H1 (cell line): ENCODE data around the gene MAPKAPK2. TPM values are rescaled to one million over a fixed set of nuclear protein-coding genes. Genes with fewer than 3 reads are reported as not detected.

Experiments used
- CTCF ChIA-PET: fragments of 300-600 bp; sonication (Branson Sonifier 250); formaldehyde crosslinking; loops from one replicate; lab custom pipeline; 2021; ENCODE audit not compliant: partially characterized antibody; lab: Charles Lee
- POLR2A ChIA-PET: fragments of 300-600 bp; sonication (Branson Sonifier 250); formaldehyde crosslinking; loops from one replicate; lab custom pipeline; 2021; ENCODE audit warnings: inconsistent platforms; ENCODE audit not compliant: partially characterized antibody; lab: Charles Lee
- DNase-seq, 2 experiments: peaks; one replicate each; pipeline versions ENCODE4 v3.0.0 to v3.0.0-alpha.2; 2010 to 2022; ENCODE audit warnings: low spot score in 2 of 2, low read depth in 1 of 2, mixed read lengths in 1 of 2
- FAIRE-seq: peaks from 2 replicates; lab custom pipeline; 2011; peaks lifted over from hg19 to GRCh38; lab: Jason Lieb, UNC
- H2AFZ ChIP-seq: 2 replicates; pipeline ENCODE4 v1.8.1; 2012; ENCODE audit warnings: low read length, inconsistent platforms
- H2AK5ac ChIP-seq: 2 replicates; pipeline ENCODE4 v1.6.1; 2013; ENCODE audit warnings: low read depth, low read length
- H2BK120ac ChIP-seq: replicated peaks from 2 replicates; pipeline ENCODE3; 2013; ENCODE audit warnings: low read depth, low read length, inconsistent platforms
- H2BK12ac ChIP-seq: 2 replicates; pipeline ENCODE4 v1.6.1; 2013; ENCODE audit warnings: low read depth, low read length
- H2BK15ac ChIP-seq: 2 replicates; pipeline ENCODE4 v1.6.1; 2013; ENCODE audit warnings: low read length
- H2BK20ac ChIP-seq: 2 replicates; pipeline ENCODE4 v1.6.1; 2013; ENCODE audit warnings: low read length
- H2BK5ac ChIP-seq: 2 replicates; pipeline ENCODE4 v1.6.1; 2013; ENCODE audit warnings: low read depth, low read length
- H3K14ac ChIP-seq: 2 replicates; pipeline ENCODE4 v1.6.1; 2013; ENCODE audit warnings: inconsistent platforms; ENCODE audit not compliant: insufficient read length
- H3K18ac ChIP-seq: 2 replicates; pipeline ENCODE4 v1.6.1; 2013; ENCODE audit warnings: low read length; ENCODE audit errors: extremely low read depth
- H3K23ac ChIP-seq: 2 replicates; pipeline ENCODE4 v1.6.1; 2013; ENCODE audit warnings: inconsistent platforms; ENCODE audit not compliant: insufficient read length
- H3K23me2 ChIP-seq: 2 replicates; pipeline ENCODE4 v1.6.1; 2013; ENCODE audit warnings: low read depth, low read length
- H3K27ac ChIP-seq: 2 replicates; pipeline ENCODE4 v1.6.1; 2011; ENCODE audit warnings: low read depth, low read length, inconsistent platforms
- H3K27me3 ChIP-seq, 4 experiments: replicated peaks in 1 of 4; 1 replicate in 1 of 4; 2 replicates in 3 of 4; pipeline versions ENCODE4 v1.6.1 to v1.8.1; 2011 to 2013; ENCODE audit warnings: low read length in 3 of 4, mild to moderate bottlenecking in 3 of 4, inconsistent platforms in 2 of 4, mixed read lengths in 2 of 4, moderate library complexity in 1 of 4; ENCODE audit not compliant: control insufficient read depth in 3 of 4, insufficient read depth in 3 of 4; ENCODE audit errors: extremely low read depth in 1 of 4
- H3K36me3 ChIP-seq, 4 experiments: 2 replicates each; pipeline versions ENCODE4 v1.6.1 to v1.8.1; 2011 to 2013; ENCODE audit warnings: mild to moderate bottlenecking in 4 of 4, low read length in 3 of 4, moderate library complexity in 2 of 4, control low read depth in 1 of 4, inconsistent platforms in 1 of 4; ENCODE audit not compliant: insufficient read depth in 4 of 4, control insufficient read depth in 2 of 4
- H3K4ac ChIP-seq: replicated peaks from 2 replicates; pipeline ENCODE3; 2013; ENCODE audit warnings: low read length, low read depth, mixed read lengths, inconsistent platforms; ENCODE audit not compliant: insufficient read length
- H3K4me1 ChIP-seq, 4 experiments: replicated peaks in 1 of 4; 1 replicate in 1 of 4; 2 replicates in 3 of 4; pipeline versions ENCODE4 v1.6.1 to v1.8.1; 2011 to 2013; ENCODE audit warnings: low read length in 3 of 4, inconsistent platforms in 2 of 4, mixed read lengths in 1 of 4; ENCODE audit not compliant: insufficient read depth in 4 of 4, control insufficient read depth in 3 of 4
- H3K4me2 ChIP-seq, 2 experiments: 2 replicates each; pipeline versions ENCODE4 v1.6.1 to v1.8.1; 2011 to 2013; ENCODE audit warnings: low read depth in 2 of 2, low read length in 2 of 2, control low read depth in 1 of 2, inconsistent platforms in 1 of 2, mild to moderate bottlenecking in 1 of 2; ENCODE audit not compliant: insufficient read depth in 1 of 2
- H3K4me3 ChIP-seq, 4 experiments: fragments of 200-600, 300-600 bp in 1 of 4; sonication (generic), shearing (Covaris generic), sonication (Bioruptor Twin) in 1 of 4; 2 replicates each; pipeline versions ENCODE4 v1.5.1 to v1.8.1; 2011 to 2016; ENCODE audit warnings: low read length in 4 of 4, low read depth in 3 of 4, control low read depth in 2 of 4, inconsistent platforms in 2 of 4, mild to moderate bottlenecking in 2 of 4, mixed read lengths in 1 of 4, moderate library complexity in 1 of 4; ENCODE audit not compliant: insufficient read depth in 2 of 4; ENCODE audit errors: extremely low read depth in 1 of 4
- H3K56ac ChIP-seq: replicated peaks from 2 replicates; pipeline ENCODE3; 2013; ENCODE audit warnings: low read depth, mild to moderate bottlenecking, mixed read lengths, low read length, inconsistent platforms; ENCODE audit not compliant: insufficient read length
- H3K79me1 ChIP-seq: 2 replicates; pipeline ENCODE4 v1.6.1; 2013; ENCODE audit warnings: low read depth, low read length, control low read depth
- H3K79me2 ChIP-seq, 2 experiments: 2 replicates each; pipeline versions ENCODE4 v1.6.1 to v1.8.1; 2012 to 2013; ENCODE audit warnings: low read length in 2 of 2, mild to moderate bottlenecking in 2 of 2, inconsistent platforms in 1 of 2; ENCODE audit not compliant: insufficient read depth in 2 of 2, control insufficient read depth in 1 of 2
- H3K9ac ChIP-seq, 4 experiments: replicated peaks in 1 of 4; 1 replicate in 1 of 4; 2 replicates in 3 of 4; pipeline versions ENCODE4 v1.6.1 to v1.8.1; 2011 to 2013; ENCODE audit warnings: low read depth in 3 of 4, low read length in 3 of 4, control low read depth in 2 of 4, mild to moderate bottlenecking in 2 of 4, moderate library complexity in 2 of 4, inconsistent platforms in 1 of 4; ENCODE audit errors: extremely low read depth in 1 of 4
- H3K9me3 ChIP-seq, 2 experiments: 2 replicates each; pipeline versions ENCODE4 v1.6.1 to v1.8.1; 2012 to 2013; ENCODE audit warnings: mild to moderate bottlenecking in 2 of 2, moderate library complexity in 2 of 2, control low read depth in 1 of 2, inconsistent platforms in 1 of 2, low read depth in 1 of 2, low read length in 1 of 2, mixed read lengths in 1 of 2; ENCODE audit not compliant: insufficient read depth in 2 of 2
- H4K20me1 ChIP-seq, 2 experiments: replicated peaks in 1 of 2; 2 replicates each; pipeline versions ENCODE3 to v1.8.1; 2011 to 2013; ENCODE audit warnings: inconsistent platforms in 2 of 2, low read length in 2 of 2, mild to moderate bottlenecking in 1 of 2; ENCODE audit not compliant: insufficient read depth in 2 of 2, control insufficient read depth in 1 of 2
- H4K5ac ChIP-seq: 2 replicates; pipeline ENCODE4 v1.6.1; 2013; ENCODE audit warnings: low read length, low read depth, mixed read lengths, inconsistent platforms; ENCODE audit not compliant: insufficient read length
- H4K8ac ChIP-seq: 2 replicates; pipeline ENCODE4 v1.8.0; 2013; ENCODE audit warnings: mild to moderate bottlenecking, moderate library complexity, low read length, inconsistent platforms; ENCODE audit not compliant: insufficient read depth; ENCODE audit errors: extremely low read depth
- H4K91ac ChIP-seq: replicated peaks from 2 replicates; pipeline ENCODE3; 2013; ENCODE audit warnings: low read length, mixed read lengths, inconsistent platforms; ENCODE audit not compliant: insufficient read length
- EGR1 ChIP-seq: IDR thresholded peaks from 2 replicates; pipeline ENCODE4 v1.6.1; 2011; ENCODE audit warnings: low read depth, low read length, borderline replicate concordance
- EP300 ChIP-seq, 2 experiments: IDR thresholded peaks; 1 replicate in 1 of 2; 2 replicates in 1 of 2; pipeline ENCODE4 v1.6.1; 2011 to 2012; ENCODE audit warnings: low read depth in 2 of 2, low read length in 2 of 2, mild to moderate bottlenecking in 2 of 2, borderline replicate concordance in 1 of 2, inconsistent platforms in 1 of 2, moderate library complexity in 1 of 2
- JUN ChIP-seq: IDR thresholded peaks from 2 replicates; pipeline ENCODE4 v1.6.1; 2011; ENCODE audit warnings: low read depth, mild to moderate bottlenecking, improper control_type of control experiment, low read length
- NRF1 ChIP-seq: IDR thresholded peaks from 2 replicates; pipeline ENCODE4 v1.6.1; 2011; ENCODE audit warnings: mild to moderate bottlenecking, low read depth, low read length, improper control_type of control experiment
- SIRT6 ChIP-seq: IDR thresholded peaks from one replicate; pipeline ENCODE4 v1.7.1; 2012; ENCODE audit warnings: low read length, inconsistent platforms
- SRF ChIP-seq: IDR thresholded peaks from 2 replicates; pipeline ENCODE4 v1.6.1; 2011; ENCODE audit warnings: mild to moderate bottlenecking, low read depth, low read length, moderate library complexity
- WGBS, 2 experiments: shearing (Covaris generic) in 1 of 2; methylation state at CpG; one replicate each; pipeline versions ENCODE4 v1.1.6 to v1.1.7; 2013 to 2015; ENCODE audit warnings: low lambda C conversion rate in 2 of 2, mixed read lengths in 2 of 2, inconsistent platforms in 1 of 2, low coverage in 1 of 2, missing lambda C conversion rate in 1 of 2; ENCODE audit not compliant: insufficient replicate concordance in 2 of 2, insufficient coverage in 1 of 2, insufficient read length in 1 of 2; ENCODE audit errors: extremely low coverage in 1 of 2, missing lambda C conversion rate in 1 of 2; 5-methylcytosine and 5-hydroxymethylcytosine counted together
- polyA plus RNA-seq, 7 experiments: library from polyadenylated mRNA; depleted of rRNA in 3 of 7; stranded (reverse) in 5 of 7; unstranded in 2 of 7; fragments of >200 nt in 5 of 7; fragments of 200-250 nt in 2 of 7; gene quantifications; 1 replicate in 5 of 7; 2 replicates in 1 of 7; 4 replicates in 1 of 7; pipeline versions ENCODE4 v1.2.1 to v1.2.3, GENCODE V29; 2011 to 2013; ENCODE audit warnings: missing spikeins in 2 of 7, mixed read lengths in 2 of 7
- total RNA-seq: library from RNA; stranded (reverse); fragmentation: NEBNext Ultra II Directional; extraction: Animal tissue kit (Norgen Biotek cat#: 25700); gene quantifications from 2 replicates; pipeline ENCODE4 v1.2.1, GENCODE V29; 2021

The MAPKAPK2 gene
- total and polyA plus RNA-seq, 2 of the 8 experiments (the other 6 are each of a cell fraction or from before 2014, with no cell fraction given): 27.5 to 44.9 TPM

DNA sequence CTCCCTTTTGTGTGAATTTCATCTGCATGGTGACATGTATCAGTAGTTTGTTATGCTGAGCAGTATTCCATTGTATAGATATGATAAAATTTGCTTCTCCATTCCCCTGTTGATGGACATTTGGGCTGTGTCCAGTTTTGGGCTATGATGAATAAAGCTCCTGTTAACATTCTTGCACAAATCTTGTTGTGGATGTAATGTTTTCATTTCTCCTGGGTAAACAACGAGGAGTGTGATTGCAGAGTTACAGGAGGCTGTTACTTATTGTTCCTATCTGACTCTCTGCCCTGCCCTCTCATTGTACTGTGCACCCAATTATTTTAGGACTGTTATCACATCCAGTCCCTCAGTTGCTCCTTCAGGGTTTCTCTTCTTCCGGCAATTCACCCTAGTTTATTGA, 24.2 kb downstream of the MAPKAPK2 start:
- Histone ChIP-seq H3K4me2 (no peak overlapping the region), H3K36me3 (no peaks in the 10 kb centered on the region; a peak in 2 of 8 replicates), H4K91ac (no peak overlapping the region), H2AK5ac (no peak overlapping the region), H3K4me3 (no peak overlapping the region), H4K8ac (no peak overlapping the region), H2BK5ac (no peak overlapping the region), H2BK120ac (no peak overlapping the region), H2BK20ac (no peak overlapping the region), H3K27ac (no peak overlapping the region), H2BK15ac (no peak overlapping the region), H2BK12ac (no peak overlapping the region), H3K18ac (no peak overlapping the region), H3K14ac (no peak overlapping the region), H4K5ac (no peak overlapping the region), H3K4ac (no peak overlapping the region), H3K27me3 (no peaks in the 10 kb centered on the region), H3K79me1 (peaks cover 2% of the 10 kb centered on the region), H2AFZ (no peak overlapping the region), H3K56ac (no peak overlapping the region), H3K23me2 (no peaks in the 10 kb centered on the region)
- POLR2A ChIA-PET: interaction anchor here (1.1 to 2.5 kb wide), 2 partner anchors 19 to 21 kb away, joined by 3 to 5 read pairs; no protein-coding TSS in a partner anchor
- CTCF ChIA-PET: interaction anchor here (0.7 to 2.8 kb wide), 8 partner anchors 8 to 100 kb away, joined by 3 to 18 read pairs (median 6); no protein-coding TSS in a partner anchor
- no peak for FAIRE-seq
- 90% methylated on average over 2 of the region's 2 CpGs; no CpG with 5 or more reads in 1 of the 2 experiments for WGBS, 2 experiments
- DNase-seq: no peak
- no peak for TF ChIP-seq SIRT6
- TF ChIP-seq SRF: no peak
- no peak for TF ChIP-seq NRF1
- no peak for TF ChIP-seq EGR1
- TF ChIP-seq EP300 (IDR thresholded peaks at IDR 0.05; ENCODE audit: borderline replicate concordance in 1 of 2, low read depth in 2 of 2, low read length in 2 of 2): no peak
- no peak for TF ChIP-seq JUN
- TF ChIP-seq, all 59 proteins: peak for 0
- peaks cover 11 to 30% (median 22%) of the 10 kb centered on the region in 4 experiments for H3K4me1 ChIP-seq
- no peak overlapping the region for H3K23ac ChIP-seq
- H3K9me3 ChIP-seq: no peaks in the 10 kb centered on the region
- peaks cover 5 to 80% of the 10 kb centered on the region in 2 experiments; a peak in 3 of 4 replicates for H3K79me2 ChIP-seq
- H3K9ac ChIP-seq: no peak overlapping the region
- H4K20me1 ChIP-seq: peaks cover 24 to 28% of the 10 kb centered on the region in 2 experiments
